ENCODE measurements around the gene PLA2G4F. TPM values are rescaled to one million over a fixed set of nuclear protein-coding genes. Genes with fewer than 3 reads are reported as not detected.

PLA2G4F gene
- total and polyA plus RNA-seq, 10 of the 15 experiments (the other 5 are each of a cell fraction or from before 2014, with no cell fraction given) = not detected

DNA sequence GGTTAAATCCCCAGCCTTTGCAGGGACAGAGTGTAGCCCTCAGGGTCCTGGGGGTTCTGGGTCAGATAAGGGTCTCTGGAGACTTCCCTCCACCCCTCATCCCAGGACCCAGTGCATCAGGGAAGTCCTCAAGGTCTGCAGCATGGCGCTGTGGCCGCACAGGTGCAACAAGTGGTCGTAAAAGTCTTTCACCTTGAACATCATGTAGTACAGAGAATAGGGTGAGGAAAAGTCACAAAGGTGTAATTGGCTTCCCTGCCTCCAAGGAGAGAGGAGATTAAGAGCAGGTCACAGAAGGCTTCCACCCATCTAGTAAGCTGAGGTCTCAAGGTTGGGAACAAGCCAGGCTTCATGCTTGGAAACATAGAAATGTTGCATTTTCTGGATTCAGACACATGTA, 32.9 kb downstream of the PLA2G4F start (continued):
- TF ChIP-seq HDAC6 (IDR thresholded peaks at IDR 0.05; ENCODE audit: unreplicated experiment) (no peak), CEBPB (IDR thresholded peaks at IDR 0.05; ENCODE audit: borderline replicate concordance in 1 of 2, low read depth in 2 of 2, low read length in 2 of 2) (no peak), EGR1 (IDR thresholded peaks at IDR 0.05; ENCODE audit: borderline replicate concordance in 1 of 2, low read depth in 2 of 2, low read length in 2 of 2) (no peak), POLR2A (IDR thresholded peaks at IDR 0.05; ENCODE audit: low read depth, low read length) (no peak), EZH2 (IDR thresholded peaks at IDR 0.05; ENCODE audit: borderline replicate concordance, control insufficient read depth, low read depth, low read length) (no peak)
- TF ChIP-seq, protein P1, sequence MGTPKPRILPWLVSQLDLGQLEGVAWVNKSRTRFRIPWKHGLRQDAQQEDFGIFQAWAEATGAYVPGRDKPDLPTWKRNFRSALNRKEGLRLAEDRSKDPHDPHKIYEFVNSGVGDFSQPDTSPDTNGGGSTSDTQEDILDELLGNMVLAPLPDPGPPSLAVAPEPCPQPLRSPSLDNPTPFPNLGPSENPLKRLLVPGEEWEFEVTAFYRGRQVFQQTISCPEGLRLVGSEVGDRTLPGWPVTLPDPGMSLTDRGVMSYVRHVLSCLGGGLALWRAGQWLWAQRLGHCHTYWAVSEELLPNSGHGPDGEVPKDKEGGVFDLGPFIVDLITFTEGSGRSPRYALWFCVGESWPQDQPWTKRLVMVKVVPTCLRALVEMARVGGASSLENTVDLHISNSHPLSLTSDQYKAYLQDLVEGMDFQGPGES (IDR thresholded peaks at IDR 0.05) = no peak

DNA sequence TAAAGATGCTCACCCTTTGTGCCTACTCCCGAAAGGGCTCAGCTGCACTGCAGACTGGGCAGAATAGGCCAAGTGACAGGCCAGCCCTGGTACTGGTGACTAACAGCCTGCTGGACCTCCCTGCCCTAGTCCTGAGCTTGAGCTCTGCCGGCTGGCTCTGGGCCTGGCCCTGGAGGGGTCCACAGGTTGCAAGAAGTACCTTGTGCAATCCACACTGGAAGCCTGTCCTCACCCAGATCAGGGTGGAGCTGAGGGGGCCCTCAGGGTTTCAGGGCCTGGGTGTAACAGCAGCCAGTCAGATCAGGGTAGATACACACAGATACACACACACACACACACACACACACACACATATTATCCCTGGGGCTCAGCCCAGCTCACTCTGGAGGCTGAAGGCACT, 34.8 kb downstream of the PLA2G4F start:
- CTCF ChIA-PET = interaction anchor here (1.5 to 1.6 kb wide), 2 partner anchors 9 to 13 kb away, joined by 3 to 5 read pairs; no protein-coding TSS in a partner anchor
- no peak overlapping the region for H3K4me3 ChIP-seq
- no peaks in the 10 kb centered on the region for H4K20me1 ChIP-seq (ENCODE audit: control insufficient read depth, insufficient read depth)
- no peak overlapping the region for H2AFZ ChIP-seq (ENCODE audit: control insufficient read depth, low read depth, low read length)
- BruUV-seq (replicated peaks) = no TSS peak
- H3K9me3 ChIP-seq (replicated peaks; ENCODE audit: control insufficient read depth, insufficient read depth, low read length) = no peaks in the 10 kb centered on the region
- in situ Hi-C loops (cut with MboI) = no loop called here
- intact Hi-C loops (cut with micrococcal nuclease; ENCODE audit: unreplicated experiment) = no loop called here
- H3K27me3 ChIP-seq (replicated peaks in 1 of 2; ENCODE audit: control insufficient read depth in 2 of 2, insufficient read depth in 2 of 2, low read length in 1 of 2) = no peaks in the 10 kb centered on the region; a peak in 1 of 4 replicates
- RAD21 ChIA-PET (ENCODE audit: unreplicated experiment) = no interaction called here
- SMC1A ChIA-PET (ENCODE audit: uncharacterized antibody, unreplicated experiment) = no interaction called here
- no peak overlapping the region for H3K4me2 ChIP-seq (ENCODE audit: control insufficient read depth, insufficient read depth)
- ATAC-seq = no peak
- POLR2A ChIA-PET = no interaction called here
- DNase-seq (ENCODE audit: low read depth, low spot score) = no peak
- H3K27ac ChIP-seq (ENCODE audit: control insufficient read depth, insufficient read depth) = no peak overlapping the region
- no peak overlapping the region for H3K9ac ChIP-seq (ENCODE audit: control insufficient read depth, insufficient read depth, low read length)
- H3K79me2 ChIP-seq (ENCODE audit: control insufficient read depth, insufficient read depth, low read length) = no peaks in the 10 kb centered on the region
- WGBS (ENCODE audit: insufficient coverage, insufficient replicate concordance, low lambda C conversion rate, missing lambda C conversion rate) = 46% methylated on average over 2 of the region's 2 CpGs
- FAIRE-seq = no peak
- H3K36me3 ChIP-seq (ENCODE audit: control insufficient read depth in 2 of 2, insufficient read depth in 2 of 2, low read length in 1 of 2) = no peaks in the 10 kb centered on the region
- no peaks in the 10 kb centered on the region for H3K4me1 ChIP-seq (ENCODE audit: control insufficient read depth, insufficient read depth, low read length)
- TF ChIP-seq RCOR1 (conservative IDR thresholded peaks at IDR 0.05; ENCODE audit: low read depth, low read length) = no peak
- TF ChIP-seq GABPA (IDR thresholded peaks at IDR 0.05; ENCODE audit: low read depth) = no peak
- no peak for TF ChIP-seq E2F4 (IDR thresholded peaks at IDR 0.05; ENCODE audit: low read depth, low read length)
- no peak for TF ChIP-seq NR2C2 (IDR thresholded peaks at IDR 0.05; ENCODE audit: borderline replicate concordance, control insufficient read depth, insufficient read length, low read depth)
- no peak for TF ChIP-seq SIN3A (IDR thresholded peaks at IDR 0.05; ENCODE audit: low read depth, low read length)
- no peak for TF ChIP-seq SP1 (IDR thresholded peaks at IDR 0.05; ENCODE audit: low read depth, low read length)
- no peak for TF ChIP-seq MYC (IDR thresholded peaks at IDR 0.05; ENCODE audit: insufficient read depth, insufficient read length, insufficient replicate concordance, low read length, severe bottlenecking)
- TF ChIP-seq RBBP5 (conservative IDR thresholded peaks at IDR 0.05) = no peak
- no peak for TF ChIP-seq CREB1 (IDR thresholded peaks at IDR 0.05; ENCODE audit: low read depth)
- no peak for TF ChIP-seq CBFB (IDR thresholded peaks at IDR 0.05; ENCODE audit: low read depth)
- no peak for TF ChIP-seq SRF (IDR thresholded peaks at IDR 0.05; ENCODE audit: low read depth in 2 of 2, low read length in 2 of 2)
- no peak for TF ChIP-seq ZBTB11 (CRISPR knock-in tag; IDR thresholded peaks at IDR 0.05)
- no peak for TF ChIP-seq POU2F2 (IDR thresholded peaks at IDR 0.05; ENCODE audit: borderline replicate concordance, low read depth, low read length)
- no peak for TF ChIP-seq EGR1 (IDR thresholded peaks at IDR 0.05; ENCODE audit: borderline replicate concordance in 1 of 2, low read depth in 2 of 2, low read length in 2 of 2)

Data from GM12878 (cell line).